PFSK-1 (cell line): ENCODE results near the gene B4GALNT1. TPM values are rescaled to one million over a fixed set of nuclear protein-coding genes. Genes with fewer than 3 reads are reported as not detected.

Experiments
- FOXP2 ChIP-seq: optimal IDR thresholded peaks from 2 replicates; pipeline ENCODE3; 2011; ENCODE audit warnings: borderline replicate concordance, control low read depth, inconsistent platforms; ENCODE audit not compliant: insufficient read depth; ENCODE audit errors: extremely low read length, extremely low read depth
- POLR2AphosphoS5 ChIP-seq: IDR thresholded peaks from 2 replicates; pipeline ENCODE4 v1.6.1; 2012; ENCODE audit warnings: low read depth, mild to moderate bottlenecking, control low read depth, low read length, moderate library complexity
- SIN3A ChIP-seq: IDR thresholded peaks from 2 replicates; pipeline ENCODE4 v1.6.1; 2012; ENCODE audit warnings: mild to moderate bottlenecking, low read length, moderate library complexity, borderline replicate concordance; ENCODE audit not compliant: insufficient read depth
- TAF1 ChIP-seq: IDR thresholded peaks from 2 replicates; pipeline ENCODE4 v1.6.1; 2012; ENCODE audit warnings: low read length, control low read depth, borderline replicate concordance; ENCODE audit not compliant: insufficient read depth
- polyA plus RNA-seq: library from polyadenylated mRNA; unstranded; fragments of >200 nt; gene quantifications from one replicate; pipeline ENCODE4 v1.2.1, GENCODE V29; 2012; ENCODE audit warnings: low read depth, missing spikeins; ENCODE audit not compliant: insufficient read length
- TF ChIP-seq, protein P1 (sequence below), 2 experiments: IDR thresholded peaks; 2 replicates each; pipeline versions ENCODE4 v1.6.1 to v1.8.0; 2011 to 2012; ENCODE audit warnings: low read depth in 2 of 2, low read length in 2 of 2, control low read depth in 1 of 2, inconsistent platforms in 1 of 2, mild to moderate bottlenecking in 1 of 2, moderate library complexity in 1 of 2; ENCODE audit not compliant: insufficient read depth in 1 of 2

The B4GALNT1 gene
- 19.0 TPM for polyA plus RNA-seq

DNA sequence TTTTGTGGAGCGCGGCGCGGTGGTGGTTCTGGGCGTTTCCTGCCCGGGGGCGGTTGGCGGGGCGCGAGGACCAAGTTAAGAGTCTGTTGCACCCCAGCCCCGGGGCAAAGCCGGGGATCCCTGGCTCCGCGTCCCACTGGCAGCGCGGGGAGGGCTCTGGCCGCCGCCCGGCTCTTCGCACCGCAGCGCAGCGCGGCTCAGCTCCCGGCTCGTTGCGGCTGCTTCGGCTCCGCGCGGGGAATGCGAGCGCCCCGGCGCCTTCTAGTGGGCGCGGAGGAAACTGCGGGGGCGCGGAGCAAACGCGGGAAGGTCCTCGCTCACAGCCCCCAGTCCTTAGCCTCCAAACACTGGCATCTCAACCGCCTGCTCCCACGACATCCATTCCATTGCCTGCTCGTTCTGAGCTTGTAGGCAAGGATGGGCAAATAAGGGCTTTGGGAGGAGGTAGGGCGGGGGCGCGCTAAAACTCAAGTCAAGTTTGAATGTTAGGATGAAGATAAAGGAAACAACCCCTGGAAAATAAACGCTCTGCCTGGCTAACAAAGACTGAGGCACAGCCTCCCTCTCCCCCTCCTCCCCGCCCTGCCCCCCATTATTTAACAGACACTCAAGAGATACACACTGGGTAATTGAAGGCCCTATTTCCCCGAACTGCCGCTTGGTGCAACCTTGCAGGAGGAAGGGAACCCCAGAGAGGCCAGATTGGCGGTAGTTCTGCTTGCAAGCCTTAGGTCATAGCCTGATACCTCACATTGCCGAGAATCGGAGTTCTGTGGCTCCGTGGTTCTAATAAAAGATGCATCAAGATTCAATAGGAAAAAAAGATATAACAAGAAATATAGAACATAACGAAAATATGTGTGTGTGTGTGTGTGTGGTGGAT is at the start of gene B4GALNT1:
TSS of gene B4GALNT1 (minus strand) at position 244 of the 883 bp plus-strand sequence. CDS start 1,069 bp downstream, outside the sequence.
- TF ChIP-seq FOXP2: peak; percentile 61
- TF ChIP-seq SIN3A: no peak
- TF ChIP-seq, protein P1, sequence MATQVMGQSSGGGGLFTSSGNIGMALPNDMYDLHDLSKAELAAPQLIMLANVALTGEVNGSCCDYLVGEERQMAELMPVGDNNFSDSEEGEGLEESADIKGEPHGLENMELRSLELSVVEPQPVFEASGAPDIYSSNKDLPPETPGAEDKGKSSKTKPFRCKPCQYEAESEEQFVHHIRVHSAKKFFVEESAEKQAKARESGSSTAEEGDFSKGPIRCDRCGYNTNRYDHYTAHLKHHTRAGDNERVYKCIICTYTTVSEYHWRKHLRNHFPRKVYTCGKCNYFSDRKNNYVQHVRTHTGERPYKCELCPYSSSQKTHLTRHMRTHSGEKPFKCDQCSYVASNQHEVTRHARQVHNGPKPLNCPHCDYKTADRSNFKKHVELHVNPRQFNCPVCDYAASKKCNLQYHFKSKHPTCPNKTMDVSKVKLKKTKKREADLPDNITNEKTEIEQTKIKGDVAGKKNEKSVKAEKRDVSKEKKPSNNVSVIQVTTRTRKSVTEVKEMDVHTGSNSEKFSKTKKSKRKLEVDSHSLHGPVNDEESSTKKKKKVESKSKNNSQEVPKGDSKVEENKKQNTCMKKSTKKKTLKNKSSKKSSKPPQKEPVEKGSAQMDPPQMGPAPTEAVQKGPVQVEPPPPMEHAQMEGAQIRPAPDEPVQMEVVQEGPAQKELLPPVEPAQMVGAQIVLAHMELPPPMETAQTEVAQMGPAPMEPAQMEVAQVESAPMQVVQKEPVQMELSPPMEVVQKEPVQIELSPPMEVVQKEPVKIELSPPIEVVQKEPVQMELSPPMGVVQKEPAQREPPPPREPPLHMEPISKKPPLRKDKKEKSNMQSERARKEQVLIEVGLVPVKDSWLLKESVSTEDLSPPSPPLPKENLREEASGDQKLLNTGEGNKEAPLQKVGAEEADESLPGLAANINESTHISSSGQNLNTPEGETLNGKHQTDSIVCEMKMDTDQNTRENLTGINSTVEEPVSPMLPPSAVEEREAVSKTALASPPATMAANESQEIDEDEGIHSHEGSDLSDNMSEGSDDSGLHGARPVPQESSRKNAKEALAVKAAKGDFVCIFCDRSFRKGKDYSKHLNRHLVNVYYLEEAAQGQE (IDR thresholded peaks at IDR 0.05; ENCODE audit: insufficient read depth in 1 of 2, low read depth in 2 of 2, low read length in 2 of 2): no peak
- no peak; the same call in 1 of the 2 replicates for TF ChIP-seq TAF1
- TF ChIP-seq POLR2AphosphoS5: peak; percentile 46; the same call in 1 of the 2 replicates

DNA sequence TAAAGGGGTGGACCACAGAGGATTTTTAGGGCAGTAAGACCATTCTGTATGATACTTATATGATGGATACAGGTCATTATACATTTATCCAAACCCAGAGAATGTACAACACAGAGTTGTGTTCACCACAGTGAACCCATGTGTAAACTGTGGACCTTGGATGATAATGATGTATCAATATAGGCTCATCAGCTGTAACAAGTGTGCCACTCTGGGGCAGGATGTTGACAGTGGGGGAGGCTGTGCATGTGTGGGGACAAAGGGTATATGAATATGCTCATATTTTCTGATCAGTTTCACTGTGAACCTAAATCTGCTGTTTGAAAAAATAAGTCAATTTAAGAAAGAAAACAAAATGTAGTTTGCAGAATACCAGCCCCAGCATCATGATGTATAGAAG is 46.7 kb upstream of the B4GALNT1 start:
- TF ChIP-seq FOXP2: no peak
- TF ChIP-seq, protein P1 (IDR thresholded peaks at IDR 0.05; ENCODE audit: insufficient read depth in 1 of 2, low read depth in 2 of 2, low read length in 2 of 2): no peak
- TF ChIP-seq POLR2AphosphoS5: no peak
- no peak for TF ChIP-seq SIN3A
- TF ChIP-seq TAF1: no peak

DNA sequence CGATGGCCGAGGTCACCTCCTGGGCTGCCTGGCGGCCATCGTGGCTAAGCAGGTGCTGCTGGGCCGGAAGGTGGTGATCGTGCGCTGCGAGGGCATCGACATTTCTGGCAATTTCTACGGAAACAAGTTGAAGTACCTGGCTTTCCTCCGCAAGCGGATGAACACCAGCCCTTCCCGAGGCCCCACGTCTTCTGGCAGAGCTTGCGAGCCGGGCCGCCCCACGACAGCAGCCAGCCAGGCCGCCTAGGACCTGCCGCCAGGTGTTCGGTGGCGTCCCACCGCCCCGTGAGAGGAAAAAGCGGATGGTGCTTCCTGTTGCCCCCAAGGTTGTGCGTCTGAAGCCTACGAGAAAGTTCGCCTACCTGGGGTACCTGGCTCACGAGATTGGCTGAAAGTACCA is 41.7 kb upstream of the B4GALNT1 start:
- TF ChIP-seq FOXP2: no peak

DNA sequence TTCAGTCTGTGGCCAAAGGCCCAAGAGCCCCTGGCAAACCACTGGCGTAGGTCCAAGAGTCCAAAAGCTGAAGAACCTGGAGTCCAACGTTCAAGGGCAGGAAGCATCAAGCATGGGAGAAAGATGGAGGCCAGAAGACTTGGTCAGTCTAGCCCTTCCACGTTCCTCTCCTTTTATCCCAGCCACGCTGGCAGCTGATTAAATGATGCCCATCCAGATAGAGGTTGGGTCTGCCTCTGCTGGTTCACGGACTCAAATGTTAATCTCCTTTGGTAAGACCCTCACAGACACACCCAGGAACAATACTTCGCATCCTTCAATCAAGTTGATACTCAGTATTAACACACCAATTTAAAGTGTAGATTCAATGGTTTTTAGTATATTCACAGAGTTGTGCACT is 39.8 kb upstream of the B4GALNT1 start:
- TF ChIP-seq, protein P1 (IDR thresholded peaks at IDR 0.05; ENCODE audit: insufficient read depth in 1 of 2, low read depth in 2 of 2, low read length in 2 of 2): no peak
- TF ChIP-seq FOXP2 (no peak), SIN3A (no peak), TAF1 (no peak), POLR2AphosphoS5 (no peak)

- TF ChIP-seq SIN3A: no peak
These were observed 33.9 kb upstream of the B4GALNT1 start for GRCh38 chr12:57666897-57667296.

GRCh38 chr12:57661376-57661775 is 28.4 kb upstream of the B4GALNT1 start:
- TF ChIP-seq POLR2AphosphoS5 (no peak), SIN3A (no peak), TAF1 (no peak), FOXP2 (no peak)
- TF ChIP-seq, protein P1 (IDR thresholded peaks at IDR 0.05; ENCODE audit: insufficient read depth in 1 of 2, low read depth in 2 of 2, low read length in 2 of 2): no peak
